Stimulated activated CD4-positive, alpha-beta T cell treated with anti-CD3 and anti-CD28 coated beads, Interleukin-12 subunit alpha, Interleukin-12 subunit beta, amount 100 ng/mL, for 24 hours (primary cell): ENCODE results near the gene TMEM40.
"Not testable (repeated sequence)": the region's sequence is repeated elsewhere in the genome, so short reads cannot be mapped to it uniquely, and the experiment has no call there.

Experiments
- DNase-seq, 2 experiments: peaks; one replicate each; pipeline ENCODE4 v3.0.0-alpha.2; 2020; ENCODE audit warnings: low read depth in 2 of 2

TMEM40 gene

GRCh38 chr3:12759097-12759679, at the start of gene TMEM40:
TMEM40 (minus strand) TSS chr3:12759259; CDS start chr3:12749832, 9,427 bp downstream.
- no peak for DNase-seq

- DNase-seq: no peak
These were observed 49.5 kb upstream of the TMEM40 start for GRCh38 chr3:12808587-12808986.

- no peak for DNase-seq
These were observed 48.7 kb upstream of the TMEM40 start for GRCh38 chr3:12807601-12808359.

- no peak for DNase-seq
These were observed 48.0 kb upstream of the TMEM40 start for GRCh38 chr3:12807066-12807465.

GRCh38 chr3:12803371-12803770, 44.3 kb upstream of the TMEM40 start:
- DNase-seq: no peak

GRCh38 chr3:12799525-12800440, 40.7 kb upstream of the TMEM40 start:
- no peak for DNase-seq

GRCh38 chr3:12798559-12799179, 39.6 kb upstream of the TMEM40 start:
- DNase-seq: no peak

- DNase-seq: no peak
These were observed 39.0 kb upstream of the TMEM40 start for GRCh38 chr3:12797892-12798558.

GRCh38 chr3:12797124-12797891, 38.2 kb upstream of the TMEM40 start:
- no peak for DNase-seq

GRCh38 chr3:12796171-12797123, 37.4 kb upstream of the TMEM40 start, which contains the start of gene CAND2:
CAND2 (plus strand) TSS chr3:12796680; CDS start chr3:12796721, 41 bp downstream.
- peak in 1 of 2 experiments; percentile 28 for DNase-seq

- no peak for DNase-seq
These were observed 34.6 kb upstream of the TMEM40 start for GRCh38 chr3:12793701-12794100.

GRCh38 chr3:12791430-12791829, 32.4 kb upstream of the TMEM40 start:
- no peak for DNase-seq

- not testable (repeated sequence) for DNase-seq
These were observed 29.1 kb upstream of the TMEM40 start for GRCh38 chr3:12787967-12788690.

- peak; percentile 23 to 61 for DNase-seq
These were observed 28.3 kb upstream of the TMEM40 start for GRCh38 chr3:12787346-12787745.

GRCh38 chr3:12785096-12785495, 26.0 kb upstream of the TMEM40 start:
- no peak for DNase-seq

GRCh38 chr3:12782172-12782815, 23.2 kb upstream of the TMEM40 start:
- DNase-seq: no peak

- no peak for DNase-seq
These were observed 21.7 kb upstream of the TMEM40 start for GRCh38 chr3:12780751-12781150.

GRCh38 chr3:12777171-12777570, 18.1 kb upstream of the TMEM40 start:
- DNase-seq: no peak
